ENCODE data around the gene KNOP1.

The KNOP1 gene

DNA sequence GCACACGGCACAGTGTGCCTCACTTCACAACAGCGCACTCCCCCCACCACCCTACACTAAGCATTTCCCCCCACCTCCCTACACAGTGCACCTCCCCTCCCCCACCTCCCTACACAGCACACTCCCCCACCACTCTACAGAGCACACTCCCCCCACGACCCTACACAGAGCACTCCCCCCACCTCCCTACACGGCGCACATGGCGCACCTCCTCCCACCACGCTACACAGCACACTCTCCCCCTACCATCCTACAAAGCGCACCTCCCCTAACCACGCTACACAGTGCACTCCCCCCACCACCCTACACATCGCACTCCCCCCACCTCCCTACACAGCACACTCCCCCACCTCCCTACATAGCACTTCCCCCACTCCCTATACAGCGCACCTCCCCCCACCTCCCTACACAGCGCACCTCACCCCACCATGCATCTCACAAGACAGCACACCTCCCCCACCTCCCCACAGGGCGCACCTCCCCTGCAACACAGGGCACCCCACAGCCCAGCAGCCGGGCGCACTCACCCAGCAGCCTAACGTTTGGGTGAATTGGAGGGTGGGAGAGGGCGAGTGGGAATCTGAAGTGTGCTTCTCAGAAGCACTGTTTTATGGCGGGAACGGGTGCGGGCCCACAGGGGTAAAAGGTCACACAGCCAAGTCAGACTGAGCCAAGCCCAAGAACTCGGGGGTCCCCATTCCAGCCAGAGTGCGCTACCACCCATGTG, 10.3 kb downstream of the KNOP1 start:
- DNase-seq (ENCODE audit: low spot score) = no peak

DNA sequence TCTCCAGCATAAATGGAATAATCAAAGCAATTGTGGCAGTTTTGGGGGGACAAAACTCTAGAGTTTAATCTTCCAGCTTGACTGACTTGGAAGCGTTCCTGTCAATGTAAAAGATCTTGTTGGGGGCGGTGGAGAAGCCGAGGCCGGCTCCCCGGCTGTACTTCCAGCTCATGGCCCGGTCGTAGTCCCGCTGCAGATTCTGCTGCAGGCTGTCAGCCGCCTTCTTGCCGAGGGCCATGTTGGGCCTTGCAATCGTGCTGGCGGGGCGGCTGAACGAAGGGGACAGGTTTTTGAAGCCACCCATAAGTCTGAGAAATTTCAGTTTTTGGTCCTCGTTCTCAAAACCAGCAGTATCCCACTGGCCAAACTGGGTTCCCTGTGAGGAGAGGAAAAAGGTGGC, 11.2 kb downstream of the KNOP1 start:
- no peak for DNase-seq (ENCODE audit: low spot score)

DNA sequence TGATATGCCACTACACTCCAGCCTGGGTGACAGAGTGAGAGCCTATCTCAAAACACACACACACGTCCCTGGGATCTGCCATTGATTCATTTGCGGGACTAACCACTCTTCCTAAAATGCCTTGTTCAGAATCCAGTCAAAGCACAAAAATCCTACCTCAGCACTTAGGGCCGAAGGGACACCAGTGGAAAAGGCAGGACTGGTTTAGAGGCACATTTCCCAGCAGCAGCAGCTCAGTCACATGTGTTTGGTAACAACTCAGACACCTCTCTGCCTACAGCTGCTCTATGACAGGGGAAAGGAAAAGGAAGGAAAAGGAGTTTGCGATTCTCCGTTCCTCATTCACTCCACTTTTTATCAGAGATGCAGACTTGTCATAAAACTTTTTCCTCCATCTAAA, 12.2 kb downstream of the KNOP1 start:
- no peak for DNase-seq (ENCODE audit: low spot score)

DNA sequence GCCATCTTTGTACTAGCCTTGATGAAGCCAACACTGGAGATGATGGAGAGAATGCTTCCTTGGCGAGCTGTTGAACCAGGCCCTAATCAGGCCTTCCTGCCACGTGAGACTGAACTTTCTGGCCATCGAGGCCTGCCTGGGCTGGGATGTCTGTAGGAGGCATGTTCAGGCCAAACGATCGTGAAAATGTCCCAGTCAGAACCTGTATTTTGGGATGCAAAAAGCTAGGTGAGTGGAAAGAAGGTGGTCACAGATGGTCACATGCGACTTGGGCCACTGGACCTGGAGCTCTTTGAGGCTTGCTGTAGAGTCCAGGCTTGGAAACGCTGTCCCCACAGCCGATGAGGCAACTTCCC, 12.9 kb downstream of the KNOP1 start:
- no peak for DNase-seq (ENCODE audit: low spot score)

DNA sequence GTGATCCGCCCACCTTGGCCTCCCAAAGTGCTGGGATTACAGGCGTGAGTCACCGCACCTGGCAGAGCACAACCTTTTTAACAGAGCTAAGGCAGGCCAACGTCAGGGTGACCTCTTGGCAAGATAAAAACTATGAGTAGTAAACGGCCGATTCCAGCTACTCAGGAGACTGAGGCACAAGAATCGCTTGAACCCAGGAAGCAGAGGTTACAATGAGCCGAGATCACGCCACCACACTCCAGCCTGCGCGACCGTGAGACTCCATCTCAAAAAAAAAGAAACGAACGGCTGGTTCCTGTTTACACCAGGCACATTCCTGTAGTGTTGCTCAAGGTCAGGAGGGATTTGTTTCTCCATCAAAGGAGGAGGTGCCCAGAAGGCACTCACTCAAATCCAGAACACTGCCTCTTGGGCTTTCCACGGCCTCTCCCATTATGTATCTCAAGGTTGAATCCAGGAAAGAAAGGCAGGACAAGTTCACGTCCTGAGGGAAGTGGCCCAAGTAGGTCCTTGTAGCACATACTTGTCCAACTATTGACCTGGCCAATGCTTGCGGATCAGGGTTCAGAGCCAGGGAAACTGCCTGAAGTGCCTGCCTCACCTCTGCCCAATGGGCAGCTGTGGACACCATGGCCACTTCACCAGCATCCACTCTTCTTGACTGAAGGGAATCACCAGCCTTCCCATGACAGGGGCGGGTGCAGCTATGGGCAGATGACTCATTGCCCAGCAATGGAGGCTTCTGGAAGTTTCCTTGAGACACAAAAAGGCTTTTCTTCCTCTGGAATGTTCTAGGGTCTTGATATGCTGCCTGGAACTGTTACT, 13.5 kb downstream of the KNOP1 start:
- peak; percentile 27 for DNase-seq (ENCODE audit: low spot score)

DNA sequence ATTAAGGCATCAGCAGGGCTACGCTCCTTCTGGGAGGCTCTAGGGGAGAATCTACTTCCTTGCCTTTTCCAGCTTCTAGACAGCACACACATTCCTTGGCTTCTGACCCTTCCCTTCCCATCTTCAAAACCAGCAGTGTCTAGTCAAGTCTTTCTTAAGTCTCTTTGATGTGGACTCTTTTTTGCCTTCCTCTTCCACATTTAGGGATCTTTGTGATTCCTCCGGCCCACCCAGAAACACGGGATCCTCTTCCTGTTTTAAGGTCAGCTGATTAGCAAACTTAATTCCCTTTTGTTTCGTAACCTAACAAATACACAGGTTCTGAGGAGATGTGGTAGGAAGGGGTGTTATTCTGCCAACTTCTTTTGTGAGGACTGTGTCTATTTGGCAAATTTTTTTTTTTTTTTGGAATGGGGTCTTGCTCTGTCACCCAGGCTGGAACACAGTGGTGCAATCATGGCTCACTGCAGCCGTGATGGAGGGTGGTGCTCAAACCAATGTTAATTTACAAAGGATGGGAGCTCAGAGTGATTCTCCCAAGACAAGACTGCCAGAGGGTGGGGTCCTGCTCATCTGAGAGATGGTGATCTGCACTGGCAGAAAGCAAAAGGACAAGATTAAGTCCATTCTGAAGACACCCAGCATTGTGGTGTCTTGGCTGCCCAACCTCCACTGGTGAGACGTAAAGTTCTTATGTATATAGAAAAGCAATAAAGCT, 14.7 kb downstream of the KNOP1 start:
- DNase-seq (ENCODE audit: low spot score) = no peak

DNA sequence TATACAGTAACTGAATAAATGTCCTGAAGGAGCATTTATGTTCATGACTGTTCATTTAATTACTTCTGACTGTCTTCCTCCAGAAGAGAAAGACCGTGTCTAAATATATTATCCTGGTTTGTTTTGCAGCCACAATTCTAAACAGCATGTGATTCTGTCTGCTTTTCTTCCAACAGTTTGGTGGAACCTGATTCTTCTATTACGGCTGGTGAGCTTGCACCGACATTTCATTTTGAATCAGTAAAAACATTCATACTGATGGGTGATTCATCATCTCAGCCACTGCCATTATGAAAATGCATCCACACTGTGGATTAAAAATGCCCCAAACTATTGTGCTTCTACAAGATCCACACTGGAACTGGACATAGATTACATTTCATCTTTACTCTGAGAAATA, 16.9 kb downstream of the KNOP1 start:
- no peak for DNase-seq (ENCODE audit: low spot score)

DNA sequence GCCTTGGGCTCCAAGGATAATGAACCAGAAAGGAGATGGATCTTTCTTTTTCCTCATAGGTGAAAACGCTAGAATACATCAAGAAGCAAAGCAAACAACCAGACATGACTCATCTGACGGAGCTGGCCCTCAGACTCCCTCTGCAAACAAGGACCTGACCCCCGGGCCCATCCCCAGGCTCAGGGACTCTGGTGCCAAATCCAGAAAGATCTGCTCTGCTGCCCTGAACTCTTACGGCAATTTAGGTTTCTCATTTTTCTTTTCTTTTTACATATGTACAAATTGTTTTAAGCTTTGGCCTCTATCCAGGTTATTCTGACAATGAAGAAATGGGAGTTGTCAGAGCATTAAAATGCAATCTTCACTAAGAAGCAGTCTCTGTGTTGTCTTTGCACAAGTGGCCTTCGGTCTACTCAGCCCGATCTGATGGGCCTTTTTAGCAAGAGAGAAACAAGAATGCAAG, 17.7 kb downstream of the KNOP1 start:
- DNase-seq (ENCODE audit: low spot score) = no peak

DNA sequence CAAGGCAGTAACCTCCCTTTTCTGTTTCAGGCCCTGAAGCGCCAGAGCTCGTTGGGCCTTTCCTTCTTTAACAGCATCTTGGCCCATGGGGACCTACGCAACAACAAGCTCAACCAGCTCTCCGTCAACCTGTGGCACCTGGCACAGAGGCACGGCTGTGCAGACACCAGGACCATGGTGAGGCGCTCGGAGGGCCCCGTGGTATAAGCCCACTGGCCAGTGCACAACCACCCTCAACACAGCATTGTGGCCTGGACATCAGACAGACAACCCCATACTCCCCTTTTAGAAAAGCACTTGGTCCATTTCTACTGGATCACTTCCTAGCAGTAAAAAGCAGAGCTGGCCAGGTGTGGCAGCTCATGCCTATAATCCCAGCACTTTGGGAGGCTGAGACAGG, 18.6 kb downstream of the KNOP1 start:
- DNase-seq (ENCODE audit: low spot score) = no peak

DNA sequence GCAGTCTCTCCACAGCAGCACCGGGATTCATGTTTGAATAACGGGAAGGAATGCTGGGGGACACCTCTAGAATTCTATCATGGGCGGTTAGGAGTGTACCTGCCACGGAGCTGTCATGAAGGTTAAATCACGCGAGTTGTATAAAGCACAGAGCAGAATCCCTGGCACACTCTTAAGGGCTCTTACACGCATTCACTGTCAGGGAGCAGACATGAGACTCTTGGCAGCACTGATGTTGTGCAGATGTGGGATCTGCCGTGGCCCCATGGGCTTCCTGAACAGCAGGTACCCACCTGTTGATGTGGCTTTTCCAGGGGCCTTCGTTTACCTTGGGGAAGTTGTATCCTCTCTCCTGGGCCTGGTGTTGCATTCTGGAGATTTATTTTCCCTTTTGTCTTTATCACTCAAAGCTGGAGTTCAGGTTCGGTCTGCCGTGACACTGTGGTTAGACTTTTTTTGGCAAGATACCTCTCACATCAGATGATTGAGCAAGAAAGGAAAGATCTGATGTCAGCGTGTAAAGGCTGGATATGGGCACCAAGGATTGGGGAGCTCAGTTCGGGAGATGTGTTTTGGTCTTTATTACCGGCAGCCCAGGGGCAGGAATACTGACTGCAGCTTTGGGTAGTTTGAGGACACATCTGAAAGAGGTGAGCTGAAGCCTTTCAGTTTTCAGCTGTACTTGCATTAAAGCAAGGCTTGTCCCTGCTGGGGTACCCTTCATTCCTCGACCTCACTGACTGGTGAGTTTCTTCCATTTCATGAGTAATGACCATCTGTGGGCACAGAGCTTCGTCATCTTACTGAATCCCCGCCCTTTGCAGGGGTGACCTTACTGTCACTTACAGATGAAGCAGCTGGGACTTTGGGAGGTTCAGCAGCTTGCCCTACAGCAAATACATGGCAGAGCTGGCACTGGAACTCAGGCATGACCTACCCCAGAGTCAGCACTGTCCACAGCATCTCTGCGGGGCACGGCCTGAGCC, 19.3 kb downstream of the KNOP1 start:
- no peak for DNase-seq (ENCODE audit: low spot score)

DNA sequence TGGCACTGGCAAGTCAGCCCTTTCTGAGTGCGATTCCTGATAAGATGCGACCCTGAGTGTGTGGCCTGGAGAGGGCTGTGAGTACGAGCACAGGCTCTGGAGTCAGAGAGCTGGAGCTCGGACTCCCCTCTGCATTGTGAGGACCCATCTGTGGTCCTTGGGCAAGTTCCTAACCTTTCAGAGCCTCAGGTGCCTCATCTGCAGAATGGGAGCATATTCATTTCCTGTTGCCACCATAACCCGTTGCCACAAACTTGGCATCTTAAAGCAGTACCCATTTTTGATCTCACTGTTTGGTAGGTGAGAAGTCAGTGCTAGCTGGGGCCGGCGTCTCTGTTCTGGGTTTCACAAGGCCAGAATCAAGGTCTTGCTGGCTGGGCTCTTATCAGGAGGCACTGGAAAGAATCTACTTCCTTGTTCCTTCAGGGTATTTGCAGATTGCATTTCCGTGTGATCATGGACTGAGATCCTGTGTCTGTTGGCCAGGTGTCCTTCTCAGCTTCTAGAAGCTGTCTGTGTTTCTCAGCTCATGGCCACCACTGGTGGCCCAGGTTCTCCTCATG, 20.2 kb downstream of the KNOP1 start:
- DNase-seq (ENCODE audit: low spot score) = no peak

DNA sequence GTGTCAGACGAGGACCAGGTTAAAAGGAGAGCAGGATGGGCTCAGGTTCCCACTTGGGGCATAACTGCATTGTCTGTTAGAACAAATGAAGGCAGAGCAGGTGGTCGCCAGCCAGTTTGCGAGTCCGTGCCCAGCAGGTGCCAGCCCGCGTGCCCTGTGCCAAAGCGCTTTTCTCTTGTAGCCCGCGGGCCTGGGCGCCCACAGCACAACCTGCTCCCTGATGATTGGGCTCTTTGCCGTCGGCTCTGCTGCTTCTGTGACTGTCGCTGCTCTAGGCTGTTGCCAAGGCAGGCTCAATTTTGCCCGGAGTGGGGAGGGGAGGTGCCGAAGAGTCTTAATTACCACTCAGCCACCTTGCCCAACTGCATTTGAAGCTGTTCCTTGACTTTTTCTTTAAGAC, 21.1 kb downstream of the KNOP1 start:
- no peak for DNase-seq (ENCODE audit: low spot score)

DNA sequence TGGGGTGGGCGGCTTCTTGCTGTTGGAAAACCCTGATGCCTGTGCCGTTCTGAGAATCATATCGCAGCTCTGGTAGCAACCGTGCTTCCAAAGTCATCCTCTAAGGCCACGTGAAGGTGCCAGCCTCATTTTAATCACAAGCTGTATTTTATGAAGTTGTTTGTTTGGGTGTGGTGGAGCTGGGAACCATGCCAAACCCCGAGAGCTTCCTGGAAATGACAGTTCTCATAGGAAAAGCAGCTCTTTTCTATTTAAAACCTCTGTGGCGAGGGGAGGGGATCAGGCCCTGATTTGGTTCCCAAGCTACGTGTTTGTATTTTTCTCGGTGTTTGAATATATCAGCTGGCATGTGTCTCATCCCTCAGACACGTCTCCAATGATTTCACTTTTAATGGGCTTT, 21.7 kb downstream of the KNOP1 start:
- DNase-seq (ENCODE audit: low spot score) = peak; percentile 37

DNA sequence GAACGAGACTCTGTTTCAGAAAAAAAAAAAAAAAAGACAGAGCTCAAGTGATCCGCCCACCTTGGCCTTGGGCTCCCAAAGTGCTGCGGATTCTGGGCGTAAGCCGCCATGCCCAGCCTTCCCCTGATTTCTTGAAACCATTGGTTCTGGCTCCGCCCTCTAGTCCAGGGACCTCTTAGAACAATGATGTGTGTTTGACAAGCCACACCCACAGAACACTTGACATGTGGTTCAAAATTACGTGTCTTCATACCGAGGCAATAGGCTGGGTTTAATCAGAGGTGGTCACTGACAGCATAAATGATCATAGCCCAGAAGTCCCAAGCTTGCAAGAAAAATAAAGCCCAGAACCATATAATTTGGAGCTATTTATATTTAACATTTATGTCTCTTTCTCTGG, 23.0 kb downstream of the KNOP1 start:
- DNase-seq (ENCODE audit: low spot score) = no peak

DNA sequence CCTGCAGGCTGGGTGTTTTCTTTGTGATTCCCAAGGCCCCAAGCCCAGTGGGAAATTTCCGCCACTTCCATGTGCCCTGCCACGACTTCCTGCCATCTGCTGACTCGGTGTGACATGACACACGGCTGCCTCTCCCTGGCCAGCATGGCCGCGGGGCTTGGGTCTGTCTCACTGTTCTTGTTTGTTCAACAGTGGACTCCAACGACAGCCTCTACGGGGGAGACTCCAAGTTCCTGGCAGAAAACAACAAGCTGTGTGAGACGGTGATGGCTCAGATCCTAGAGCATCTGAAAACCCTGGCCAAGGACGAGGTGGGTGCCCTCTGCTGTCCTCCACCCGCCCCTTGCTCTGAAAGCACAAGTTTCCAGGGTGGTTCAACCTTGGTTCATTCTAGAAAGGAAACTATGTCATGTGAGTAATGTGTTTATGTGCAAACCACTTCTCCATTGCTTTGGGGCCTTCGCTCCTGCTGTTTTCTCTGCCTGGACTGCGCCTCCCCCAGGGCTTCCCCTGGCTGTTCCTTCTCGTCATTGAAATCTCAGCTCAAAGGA, 26.8 kb downstream of the KNOP1 start:
- DNase-seq (ENCODE audit: low spot score) = no peak

DNA sequence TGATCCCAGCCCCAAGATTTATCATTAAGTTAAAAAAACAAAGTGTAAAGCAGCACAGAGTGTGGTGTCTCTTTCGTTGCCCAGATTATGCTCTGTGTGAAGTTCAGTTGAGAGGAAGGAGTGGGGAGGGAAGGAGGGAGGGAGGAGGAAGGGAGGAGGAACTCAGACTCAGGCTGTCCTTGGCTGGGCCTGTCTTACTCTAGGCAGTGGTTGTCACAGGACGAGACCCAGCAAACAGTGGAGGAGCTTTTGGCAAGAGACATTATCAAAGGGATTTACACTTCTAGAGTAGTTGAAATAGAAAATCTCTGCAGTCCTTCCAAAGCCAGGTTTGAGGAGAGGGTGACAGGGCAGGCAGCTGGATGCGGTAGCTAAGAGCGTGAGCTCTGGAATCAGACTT, 27.8 kb downstream of the KNOP1 start:
- DNase-seq (ENCODE audit: low spot score) = no peak

DNA sequence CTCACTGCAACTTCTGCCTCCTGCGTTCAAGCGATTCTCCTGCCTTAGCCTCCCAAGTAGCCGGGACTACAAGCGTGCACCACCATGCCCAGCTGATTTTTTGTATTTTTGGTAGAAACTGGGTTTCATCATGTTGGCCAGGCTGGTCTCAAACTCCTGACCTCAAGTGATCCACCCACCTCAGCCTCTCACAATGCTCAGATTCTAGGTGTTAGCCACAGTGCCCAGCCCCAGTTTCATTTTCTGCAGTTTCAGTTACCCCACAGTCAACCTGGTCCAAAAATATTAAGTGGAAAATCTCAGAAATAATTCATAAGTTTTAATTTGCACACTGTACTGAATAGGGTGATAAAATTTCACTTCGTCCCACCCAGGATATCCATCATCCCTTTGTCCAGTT, 28.7 kb downstream of the KNOP1 start:
- no peak for DNase-seq (ENCODE audit: low spot score)

DNA sequence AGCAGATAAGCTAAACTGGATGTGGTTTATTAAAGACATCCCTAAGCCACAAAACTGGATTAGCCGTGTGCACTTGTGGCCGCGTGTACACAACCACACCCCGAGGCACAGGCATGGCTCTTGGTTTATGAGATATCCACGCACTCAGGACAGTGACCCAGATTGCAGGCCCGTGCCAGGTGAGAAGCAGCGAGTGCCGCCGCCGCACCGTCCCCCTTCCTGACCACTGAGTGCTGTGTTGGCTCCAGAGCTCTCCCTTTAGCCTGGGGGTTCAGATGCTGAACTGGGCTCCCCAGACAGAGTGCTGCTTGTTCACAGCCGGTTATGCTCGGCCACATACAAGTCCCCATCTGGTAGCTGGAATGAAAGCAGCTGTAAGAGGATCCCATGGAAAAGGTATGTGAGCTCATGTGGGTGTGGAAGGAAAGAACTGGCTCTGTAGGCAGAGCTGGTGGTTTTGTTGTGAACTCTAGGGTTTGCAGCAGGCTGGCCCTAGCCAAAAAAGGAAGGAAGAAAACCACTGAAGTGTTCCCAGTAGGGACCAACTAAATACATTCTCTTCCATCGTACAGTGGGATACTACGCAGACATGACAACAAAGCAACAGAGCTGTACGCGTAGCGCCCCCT, 29.5 kb downstream of the KNOP1 start:
- peak; percentile 28 for DNase-seq (ENCODE audit: low spot score)

DNA sequence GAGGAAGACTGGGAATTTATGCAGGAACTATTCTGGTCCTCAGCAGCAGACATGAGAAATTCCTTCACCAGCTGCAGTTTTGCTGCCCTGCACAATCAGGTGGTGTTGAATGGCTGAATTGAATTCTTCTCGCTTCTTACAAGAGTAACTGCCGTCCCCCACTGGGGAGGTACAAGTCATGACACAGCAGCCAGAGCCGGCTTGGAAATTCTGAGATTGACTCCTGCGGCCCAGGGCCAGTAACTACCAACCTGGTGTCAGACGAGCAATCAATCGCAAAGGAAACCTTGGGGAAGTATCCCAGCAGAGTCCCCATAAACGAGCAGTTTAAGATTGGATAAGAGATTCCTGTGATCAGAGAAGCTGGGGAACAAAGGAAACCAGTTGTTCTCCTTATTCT, 30.7 kb downstream of the KNOP1 start:
- DNase-seq (ENCODE audit: low spot score) = no peak

DNA sequence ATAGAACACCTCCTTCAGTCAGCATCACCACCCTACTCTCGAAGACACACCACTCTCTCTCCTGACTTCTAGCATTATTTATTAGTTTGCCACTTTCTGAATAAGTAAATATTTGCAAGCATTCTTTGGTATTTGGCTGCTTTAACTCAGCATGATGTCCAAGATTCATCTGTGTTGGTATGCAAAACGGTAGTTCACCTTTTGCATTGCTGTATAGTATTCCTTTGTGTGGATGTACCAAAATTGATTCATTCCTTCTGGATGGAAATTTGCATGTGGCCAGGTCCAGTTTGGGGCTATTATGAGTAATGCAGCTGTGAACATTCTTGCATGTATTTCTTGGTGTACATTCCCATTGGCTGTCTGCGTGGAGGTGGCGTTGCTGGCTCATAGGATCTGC, 32.9 kb downstream of the KNOP1 start:
- DNase-seq (ENCODE audit: low spot score) = no peak
